ENCODE measurements around the gene GDPD2.

GDPD2 gene

DNA sequence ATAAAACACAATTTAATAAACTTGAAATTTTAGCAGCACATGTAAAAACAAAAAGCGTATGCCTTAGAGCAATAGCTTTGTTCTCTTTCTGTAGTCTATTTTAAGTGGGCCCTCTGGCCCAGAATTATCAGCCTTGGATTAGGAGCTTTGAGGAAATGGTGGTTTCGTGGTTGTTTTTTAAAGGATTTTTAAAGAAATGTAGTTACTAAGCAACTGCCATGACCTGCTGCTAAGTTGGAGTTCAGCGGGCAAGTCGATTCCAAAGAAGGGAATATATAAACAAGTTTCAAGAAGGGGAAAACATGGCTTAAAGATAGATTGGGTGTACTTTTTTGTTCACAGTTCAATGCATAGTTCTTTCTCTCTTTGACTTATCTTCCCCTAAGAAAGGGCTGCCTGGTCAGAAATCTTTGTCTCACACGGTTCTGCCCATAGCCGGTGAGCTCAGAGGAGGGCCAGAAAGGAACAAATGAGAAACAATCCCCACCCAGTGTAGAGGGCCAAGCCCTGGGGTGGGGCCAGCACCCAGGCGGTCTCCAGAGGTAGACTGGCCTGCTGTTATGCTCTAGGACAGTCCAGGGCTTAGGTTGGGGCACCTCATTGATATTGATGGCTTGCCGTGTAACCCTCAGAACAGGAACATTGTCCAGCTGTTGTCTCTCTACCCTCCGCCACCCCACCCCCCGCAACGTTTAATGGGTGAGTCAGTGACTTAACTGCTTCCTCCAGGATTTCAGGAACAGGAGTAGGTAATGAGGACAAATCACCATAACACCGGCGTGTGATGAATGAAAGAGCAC lies 54.0 kb downstream of the GDPD2 start:
- DNase-seq, result no peak

DNA sequence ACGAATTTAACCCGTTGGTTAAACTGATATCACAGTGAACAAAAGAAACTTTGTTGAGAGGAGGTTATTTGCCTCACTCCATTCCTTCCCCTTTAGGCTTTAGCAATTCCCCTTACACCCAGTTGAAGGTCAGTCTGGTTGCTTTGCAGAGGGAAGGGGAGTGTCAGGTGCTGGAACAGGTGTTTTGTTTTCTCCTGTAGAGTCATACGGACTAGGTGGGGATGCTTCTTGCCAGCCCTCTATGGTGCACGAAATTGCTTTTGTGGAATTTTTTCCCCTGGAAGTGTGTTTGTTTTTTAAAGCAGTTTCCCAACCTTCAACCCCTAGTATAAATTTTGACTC lies 54.6 kb downstream of the GDPD2 start:
- DNase-seq, result no peak

DNA sequence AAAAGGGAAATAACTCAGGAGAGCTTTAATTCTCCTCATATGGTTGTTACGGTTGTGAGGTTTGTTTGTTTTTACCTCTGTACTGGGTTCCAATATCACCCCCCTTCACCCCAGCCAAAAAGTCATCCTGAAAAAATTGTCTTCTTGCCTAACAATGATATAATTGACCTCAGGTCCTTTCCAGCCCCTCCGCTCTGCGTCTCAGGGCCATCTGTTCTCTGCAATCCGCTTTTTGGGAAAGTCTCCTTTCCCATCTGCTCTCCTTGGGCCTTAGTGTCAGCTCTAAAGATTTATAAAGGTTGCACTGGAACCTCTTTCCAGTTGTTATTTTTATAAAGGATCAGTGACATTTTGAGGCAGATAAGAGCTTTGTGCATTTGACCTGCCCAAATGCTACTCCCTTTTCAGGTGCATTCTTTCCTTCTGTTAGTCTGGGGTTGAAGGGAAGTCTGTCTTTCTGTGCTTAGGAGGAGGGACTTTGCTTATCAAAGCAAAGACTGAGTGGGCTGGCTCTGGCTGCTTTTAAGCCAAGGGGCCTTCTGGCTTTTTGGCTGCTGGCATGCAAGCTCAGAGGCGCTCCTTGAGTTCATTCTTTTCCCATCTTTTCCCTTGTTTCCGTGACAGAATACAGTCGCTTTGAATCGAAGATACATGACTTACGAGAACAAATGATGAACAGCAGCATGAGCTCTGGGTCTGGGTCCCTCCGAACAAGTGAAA lies 55.6 kb downstream of the GDPD2 start:
- no peak for DNase-seq

DNA sequence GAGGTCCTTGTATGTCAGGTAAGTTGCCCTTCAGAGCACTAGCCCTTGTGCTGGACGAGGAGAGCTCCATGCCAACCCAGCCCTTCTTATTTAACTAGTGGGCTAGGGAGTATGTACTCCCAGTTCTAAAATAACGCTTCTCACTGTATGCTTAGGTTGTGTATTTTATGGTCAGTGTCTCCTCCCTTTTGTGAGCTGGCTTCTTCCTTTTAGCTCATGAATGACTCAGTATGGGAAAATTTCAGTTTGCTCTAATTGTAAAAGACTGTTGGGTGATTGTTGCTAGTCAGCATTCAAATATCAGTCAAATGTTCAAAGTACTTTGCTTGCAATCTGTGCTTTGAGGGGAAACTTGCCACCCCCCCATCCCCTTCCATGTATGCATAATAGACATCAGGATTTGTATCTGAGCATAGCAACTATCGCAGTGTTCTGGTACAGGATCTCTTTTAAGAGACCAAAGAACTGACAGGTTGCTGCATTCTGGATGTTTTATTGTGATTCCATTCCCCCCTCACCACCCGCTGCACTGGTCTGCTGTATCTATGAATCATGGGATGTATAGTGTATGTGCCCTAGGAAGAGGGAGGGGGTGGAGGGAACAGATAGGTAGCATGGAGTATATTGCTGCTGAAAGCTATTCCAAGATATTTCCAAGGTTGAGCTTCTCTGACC lies 56.3 kb downstream of the GDPD2 start:
- DNase-seq, result no peak

DNA sequence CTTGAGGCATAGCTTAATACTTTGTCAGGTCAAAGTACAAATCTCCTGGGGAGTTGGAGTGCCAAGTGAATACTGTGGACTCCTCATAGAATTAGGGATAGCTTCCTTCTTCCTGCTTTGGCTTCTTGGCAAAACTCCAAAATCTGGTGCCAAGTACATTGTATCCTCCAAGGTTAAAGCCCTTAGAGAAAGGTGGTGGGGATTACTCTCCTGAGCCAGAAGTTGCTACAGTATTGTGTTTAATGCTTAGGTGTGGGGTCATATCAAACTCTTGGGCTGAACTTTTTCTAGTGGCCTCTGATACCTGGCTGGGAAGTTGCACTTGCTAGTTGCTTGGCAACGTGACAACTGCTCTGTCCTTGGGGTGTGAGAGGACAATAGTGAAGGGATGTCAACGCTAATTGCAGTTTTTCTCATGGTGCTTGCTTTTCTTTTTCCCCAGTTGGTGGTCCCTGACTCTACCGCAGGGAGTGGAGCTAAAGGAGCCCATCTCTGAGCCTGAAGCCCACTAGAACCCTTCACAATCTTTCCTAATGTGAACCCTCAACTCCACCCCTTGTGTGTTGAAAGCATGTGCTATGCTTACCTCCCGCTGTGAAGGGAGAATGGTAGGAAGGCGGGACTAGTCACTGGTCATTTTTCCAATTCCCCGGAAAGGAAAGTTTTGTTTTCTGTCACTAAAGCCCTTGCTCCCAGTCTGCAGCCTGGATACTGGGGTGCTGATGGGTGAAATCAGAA lies 57.0 kb downstream of the GDPD2 start:
- no peak for DNase-seq

DNA sequence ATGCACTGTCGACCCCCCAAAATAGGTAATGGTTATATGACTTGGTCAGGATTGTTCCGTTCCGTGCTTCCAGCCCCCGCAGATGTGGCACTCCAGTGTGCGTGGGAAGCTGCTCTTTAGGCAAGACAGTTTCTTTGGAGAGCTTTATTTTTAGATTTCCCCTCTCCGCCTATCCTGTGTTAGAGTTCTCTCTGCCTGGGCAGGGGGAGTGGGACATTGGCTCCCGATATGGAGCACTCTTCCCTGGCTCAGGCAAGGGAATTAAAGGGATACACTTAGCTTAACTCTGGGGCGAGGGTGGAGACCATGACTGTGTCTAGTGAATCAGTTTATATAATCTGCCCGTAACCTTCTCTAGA lies 57.5 kb downstream of the GDPD2 start:
- no peak for DNase-seq

DNA sequence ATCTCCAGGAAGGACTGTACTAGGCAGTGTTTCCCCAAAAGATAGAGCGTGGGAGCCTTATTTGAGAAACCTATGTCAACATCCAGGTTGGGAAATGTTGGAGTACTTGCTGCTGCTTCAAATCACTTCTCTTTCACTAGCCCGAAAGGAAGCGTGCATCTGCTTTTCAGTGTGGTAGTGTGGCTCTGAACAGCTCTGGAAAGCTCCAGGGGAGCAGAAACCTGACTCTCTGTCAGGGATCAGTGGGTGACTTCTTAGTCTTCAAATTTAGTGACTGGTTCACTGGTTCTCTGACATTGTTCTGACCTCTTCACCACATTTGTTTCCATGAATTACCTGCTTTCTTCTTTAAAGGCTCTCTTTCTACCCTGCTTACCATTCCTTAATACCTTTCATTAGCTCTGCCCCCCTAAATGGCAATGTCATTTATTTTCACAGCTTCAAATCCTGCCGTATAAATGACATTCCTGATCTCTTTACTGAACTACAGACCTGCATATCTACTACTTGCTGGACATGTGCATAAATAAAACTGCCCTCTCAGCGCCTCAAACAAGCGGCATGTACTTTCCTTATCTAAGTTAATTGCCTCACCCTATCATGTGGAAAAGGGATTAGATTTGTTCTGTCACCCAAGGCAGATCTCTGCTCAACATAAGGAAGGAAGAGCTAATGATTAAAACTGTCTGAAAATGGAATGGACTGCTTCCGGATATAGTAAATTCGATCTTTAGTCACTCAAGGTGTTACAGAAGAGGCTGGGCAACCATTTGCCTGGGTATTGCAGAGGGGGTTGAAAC lies 58.6 kb downstream of the GDPD2 start:
- DNase-seq, result no peak

DNA sequence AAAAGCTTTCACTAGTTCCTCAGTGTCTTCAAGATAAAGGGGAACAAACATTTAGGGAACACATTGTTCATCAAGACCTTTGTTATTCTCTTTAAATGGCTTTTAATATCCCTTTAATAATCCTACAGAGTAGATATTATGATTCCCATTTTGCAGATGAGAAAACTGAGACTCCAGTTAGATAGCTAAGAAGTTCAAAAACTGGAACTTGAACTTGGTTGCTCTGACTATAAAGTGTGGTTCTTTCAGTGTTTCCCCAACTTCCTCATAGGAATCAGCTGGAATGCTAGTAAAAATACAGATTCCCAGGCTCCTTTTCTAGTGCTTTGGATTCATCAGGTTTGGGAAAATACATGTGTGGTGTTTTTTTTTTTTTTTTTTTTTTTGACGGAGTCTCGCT lies 59.2 kb downstream of the GDPD2 start:
- no peak for DNase-seq

Measured in activated CD8-positive, alpha-beta memory T cell treated with anti-CD3 and anti-CD28 coated beads, Interleukin-2, amount 50 U/mL, for 48 hours (primary cell).